Measurements from ENCODE around the gene IDS.
"Not testable (repeated sequence)": the region's sequence is repeated elsewhere in the genome, so short reads cannot be mapped to it uniquely, and the experiment has no call there.

Gene IDS

GRCh38 chrX:149527705-149528104 lies 22.6 kb upstream of the IDS start:
- DNase-seq (ENCODE audit: low spot score), result peak; percentile 20

GRCh38 chrX:149526318-149527033 lies 21.4 kb upstream of the IDS start:
- DNase-seq (ENCODE audit: low spot score), result not testable (repeated sequence)

GRCh38 chrX:149525903-149526302 lies 20.8 kb upstream of the IDS start:
- not testable (repeated sequence) for DNase-seq (ENCODE audit: low spot score)

GRCh38 chrX:149525389-149525788 lies 20.3 kb upstream of the IDS start:
- not testable (repeated sequence) for DNase-seq (ENCODE audit: low spot score)

- no peak for DNase-seq (ENCODE audit: low spot score)
Observed at GRCh38 chrX:149522916-149523315, 17.8 kb upstream of the IDS start.

- no peak for DNase-seq (ENCODE audit: low spot score)
Observed at GRCh38 chrX:149521438-149521837, 16.3 kb upstream of the IDS start.

- DNase-seq (ENCODE audit: low spot score), result not testable (repeated sequence)
Observed at GRCh38 chrX:149520636-149521277, 15.7 kb upstream of the IDS start.

GRCh38 chrX:149518236-149518635 lies 13.1 kb upstream of the IDS start:
- no peak for DNase-seq (ENCODE audit: low spot score)

GRCh38 chrX:149517308-149517707 lies 12.2 kb upstream of the IDS start:
- DNase-seq (ENCODE audit: low spot score), result no peak

GRCh38 chrX:149516604-149517003 lies 11.5 kb upstream of the IDS start:
- no peak for DNase-seq (ENCODE audit: low spot score)

GRCh38 chrX:149515954-149516602 lies 11.0 kb upstream of the IDS start:
- DNase-seq (ENCODE audit: low spot score), result no peak

- DNase-seq (ENCODE audit: low spot score), result no peak
Observed at GRCh38 chrX:149513825-149514428, 8.8 kb upstream of the IDS start.

- peak; percentile 30 for DNase-seq (ENCODE audit: low spot score)
Observed at GRCh38 chrX:149512225-149512885, 7.2 kb upstream of the IDS start.

GRCh38 chrX:149511081-149511480 lies 6.0 kb upstream of the IDS start:
- DNase-seq (ENCODE audit: low spot score), result no peak

- no peak for DNase-seq (ENCODE audit: low spot score)
Observed at GRCh38 chrX:149510386-149510785, 5.3 kb upstream of the IDS start.

GRCh38 chrX:149508467-149508866 lies 3.4 kb upstream of the IDS start:
- DNase-seq (ENCODE audit: low spot score), result no peak

GRCh38 chrX:149506349-149506748 lies 1.2 kb upstream of the IDS start:
- no peak for DNase-seq (ENCODE audit: low spot score)

- no peak for DNase-seq (ENCODE audit: low spot score)
Observed at GRCh38 chrX:149505671-149506070, 565 bp upstream of the IDS start.

GRCh38 chrX:149504226-149504914 lies 736 bp downstream of the IDS start:
- DNase-seq (ENCODE audit: low spot score), result peak; percentile 59

- DNase-seq (ENCODE audit: low spot score), result peak; percentile 33
Observed at GRCh38 chrX:149503446-149503845, 1.7 kb downstream of the IDS start.

- not testable (repeated sequence) for DNase-seq (ENCODE audit: low spot score)
Observed at GRCh38 chrX:149502923-149503322, 2.2 kb downstream of the IDS start.

- no peak for DNase-seq (ENCODE audit: low spot score)
Observed at GRCh38 chrX:149499766-149500165, 5.3 kb downstream of the IDS start.
